ENCODE measurements around the gene R3HDM1. TPM values are rescaled to one million over a fixed set of nuclear protein-coding genes. Genes with fewer than 3 reads are reported as not detected.

Gene R3HDM1
- total RNA-seq, 1 donor from 2014 or later, result 44.7 TPM

DNA sequence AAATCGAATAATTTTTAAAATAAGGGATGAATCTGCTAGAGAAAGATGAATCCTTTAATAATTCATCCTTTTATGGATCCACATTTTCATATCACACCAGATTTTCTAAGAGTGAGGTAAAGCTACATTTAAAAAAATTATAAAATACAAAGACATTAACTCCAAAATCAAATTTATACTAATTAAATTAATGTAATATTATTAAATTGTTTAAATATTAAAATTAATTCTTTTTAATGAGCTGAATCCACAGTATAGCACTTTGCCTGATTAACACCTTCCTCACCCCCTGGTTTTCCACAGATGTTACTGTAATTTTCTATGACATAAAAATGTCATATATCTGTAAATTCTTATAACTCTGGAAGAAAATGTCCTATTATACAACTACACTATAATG, 26.5 kb upstream of the R3HDM1 start:
- H3K27me3 Mint-ChIP-seq (ENCODE audit: low read depth, unreplicated experiment), result no peaks in the 10 kb centered on the region
- Histone ChIP-seq H3K27ac (ENCODE audit: low read depth, low read length) (no peak overlapping the region), H3K36me3 (ENCODE audit: insufficient read depth, low read length) (no peaks in the 10 kb centered on the region), H3K9ac (ENCODE audit: low read length) (no peak overlapping the region), H3K4me3 (ENCODE audit: insufficient read depth, low read depth, low read length) (no peak overlapping the region), H3K79me2 (ENCODE audit: insufficient read depth, low read length) (no peaks in the 10 kb centered on the region), H2AFZ (ENCODE audit: low read depth, low read length) (no peak overlapping the region), H3K4me2 (ENCODE audit: low read length) (no peak overlapping the region), H4K20me1 (ENCODE audit: insufficient read depth, low read length) (no peaks in the 10 kb centered on the region), H3K4me1 (ENCODE audit: insufficient read depth, low read length) (no peaks in the 10 kb centered on the region), H3K27me3 (ENCODE audit: insufficient read depth, low read length) (no peaks in the 10 kb centered on the region), H3K9me3 (ENCODE audit: insufficient read depth, low read depth, low read length) (no peaks in the 10 kb centered on the region)
- FAIRE-seq (no peak), DNase-seq (ENCODE audit: low read depth) (no peak)
- no peaks in the 10 kb centered on the region for H3K9me3 Mint-ChIP-seq (ENCODE audit: unreplicated experiment)
- TF ChIP-seq, protein P1, sequence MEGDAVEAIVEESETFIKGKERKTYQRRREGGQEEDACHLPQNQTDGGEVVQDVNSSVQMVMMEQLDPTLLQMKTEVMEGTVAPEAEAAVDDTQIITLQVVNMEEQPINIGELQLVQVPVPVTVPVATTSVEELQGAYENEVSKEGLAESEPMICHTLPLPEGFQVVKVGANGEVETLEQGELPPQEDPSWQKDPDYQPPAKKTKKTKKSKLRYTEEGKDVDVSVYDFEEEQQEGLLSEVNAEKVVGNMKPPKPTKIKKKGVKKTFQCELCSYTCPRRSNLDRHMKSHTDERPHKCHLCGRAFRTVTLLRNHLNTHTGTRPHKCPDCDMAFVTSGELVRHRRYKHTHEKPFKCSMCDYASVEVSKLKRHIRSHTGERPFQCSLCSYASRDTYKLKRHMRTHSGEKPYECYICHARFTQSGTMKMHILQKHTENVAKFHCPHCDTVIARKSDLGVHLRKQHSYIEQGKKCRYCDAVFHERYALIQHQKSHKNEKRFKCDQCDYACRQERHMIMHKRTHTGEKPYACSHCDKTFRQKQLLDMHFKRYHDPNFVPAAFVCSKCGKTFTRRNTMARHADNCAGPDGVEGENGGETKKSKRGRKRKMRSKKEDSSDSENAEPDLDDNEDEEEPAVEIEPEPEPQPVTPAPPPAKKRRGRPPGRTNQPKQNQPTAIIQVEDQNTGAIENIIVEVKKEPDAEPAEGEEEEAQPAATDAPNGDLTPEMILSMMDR (IDR thresholded peaks at IDR 0.05; ENCODE audit: insufficient read depth, low read depth, low read length), result no peak
- no peak for TF ChIP-seq EZH2 (IDR thresholded peaks at IDR 0.05; ENCODE audit: insufficient read depth, low read length)
- no peak overlapping the region for H3K27ac Mint-ChIP-seq (ENCODE audit: unreplicated experiment)
- no peaks in the 10 kb centered on the region for H3K4me1 Mint-ChIP-seq (ENCODE audit: low read depth, unreplicated experiment)
- peaks cover 6% of the 10 kb centered on the region for H3K36me3 Mint-ChIP-seq (ENCODE audit: low read depth, unreplicated experiment)
- H3K4me3 Mint-ChIP-seq (ENCODE audit: unreplicated experiment), result no peak overlapping the region

DNA sequence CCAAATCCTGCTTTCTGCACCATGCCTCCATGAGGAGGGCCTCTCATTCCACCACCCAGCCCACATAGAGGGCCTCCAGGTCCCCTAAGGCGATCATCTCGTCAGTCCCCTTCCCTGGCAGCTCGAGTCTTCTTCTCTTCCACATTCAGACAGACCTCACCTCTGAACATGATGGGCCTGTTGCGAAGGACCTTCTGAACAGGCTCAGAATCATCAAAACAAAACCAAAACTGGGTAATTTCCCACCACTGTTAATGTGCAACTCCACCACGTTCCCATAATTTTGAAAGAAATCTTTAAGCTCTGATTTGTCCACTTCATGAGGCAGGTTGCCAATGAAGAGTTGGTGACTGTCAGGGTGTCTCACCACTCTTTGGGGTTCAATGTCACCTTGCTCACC, 20.7 kb upstream of the R3HDM1 start:
- no peak overlapping the region for H2AFZ ChIP-seq (ENCODE audit: low read depth, low read length)
- no peaks in the 10 kb centered on the region for H3K27me3 ChIP-seq (ENCODE audit: insufficient read depth, low read length)
- H3K4me1 ChIP-seq (ENCODE audit: insufficient read depth, low read length), result no peaks in the 10 kb centered on the region
- no peak overlapping the region for H3K9ac ChIP-seq (ENCODE audit: low read length)
- H4K20me1 ChIP-seq (ENCODE audit: insufficient read depth, low read length), result no peaks in the 10 kb centered on the region
- H3K27me3 Mint-ChIP-seq (ENCODE audit: low read depth, unreplicated experiment), result no peaks in the 10 kb centered on the region
- H3K4me2 ChIP-seq (ENCODE audit: low read length), result no peak overlapping the region
- no peak for DNase-seq (ENCODE audit: low read depth)
- H3K36me3 Mint-ChIP-seq (ENCODE audit: low read depth, unreplicated experiment), result peaks cover 3% of the 10 kb centered on the region
- H3K9me3 Mint-ChIP-seq (ENCODE audit: unreplicated experiment), result no peaks in the 10 kb centered on the region
- H3K27ac ChIP-seq (ENCODE audit: low read depth, low read length), result no peak overlapping the region
- FAIRE-seq, result no peak
- no peaks in the 10 kb centered on the region for H3K79me2 ChIP-seq (ENCODE audit: insufficient read depth, low read length)
- TF ChIP-seq, protein P1 (IDR thresholded peaks at IDR 0.05; ENCODE audit: insufficient read depth, low read depth, low read length), result no peak
- no peak for TF ChIP-seq EZH2 (IDR thresholded peaks at IDR 0.05; ENCODE audit: insufficient read depth, low read length)
- H3K4me3 ChIP-seq (ENCODE audit: insufficient read depth, low read depth, low read length), result no peak overlapping the region
- no peaks in the 10 kb centered on the region for H3K36me3 ChIP-seq (ENCODE audit: insufficient read depth, low read length)
- H3K4me3 Mint-ChIP-seq (ENCODE audit: unreplicated experiment), result no peak overlapping the region
- no peaks in the 10 kb centered on the region for H3K4me1 Mint-ChIP-seq (ENCODE audit: low read depth, unreplicated experiment)
- no peak overlapping the region for H3K27ac Mint-ChIP-seq (ENCODE audit: unreplicated experiment)
- H3K9me3 ChIP-seq (ENCODE audit: insufficient read depth, low read depth, low read length), result no peaks in the 10 kb centered on the region

DNA sequence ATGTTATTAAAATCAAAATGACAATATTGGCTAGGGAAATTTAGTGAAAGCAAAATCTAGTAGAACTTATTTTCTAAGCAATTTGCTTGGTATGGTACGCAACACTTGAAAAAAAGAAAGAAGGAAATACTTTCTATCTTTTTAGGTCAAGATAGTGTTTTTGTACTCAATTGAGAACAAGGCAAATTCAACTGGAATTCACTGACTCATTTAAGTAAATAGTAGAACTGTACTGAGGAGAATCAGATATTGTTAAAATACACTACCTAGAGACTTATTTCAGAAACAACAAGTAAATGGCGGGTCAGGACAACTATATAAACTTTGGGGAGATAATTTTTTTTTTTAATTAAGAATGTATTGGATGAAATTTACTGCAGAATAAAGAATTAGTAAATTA, 19.2 kb upstream of the R3HDM1 start:
- DNase-seq (ENCODE audit: low read depth) (no peak), FAIRE-seq (no peak)
- H3K9me3 Mint-ChIP-seq (ENCODE audit: unreplicated experiment), result peaks cover under 1% of the 10 kb centered on the region
- H4K20me1 ChIP-seq (ENCODE audit: insufficient read depth, low read length), result no peaks in the 10 kb centered on the region
- H3K36me3 Mint-ChIP-seq (ENCODE audit: low read depth, unreplicated experiment), result peaks cover 3% of the 10 kb centered on the region
- H3K4me3 ChIP-seq (ENCODE audit: insufficient read depth, low read depth, low read length), result no peak overlapping the region
- H3K27me3 ChIP-seq (ENCODE audit: insufficient read depth, low read length), result no peaks in the 10 kb centered on the region
- no peaks in the 10 kb centered on the region for H3K9me3 ChIP-seq (ENCODE audit: insufficient read depth, low read depth, low read length)
- no peak overlapping the region for H3K27ac ChIP-seq (ENCODE audit: low read depth, low read length)
- no peak overlapping the region for H3K4me2 ChIP-seq (ENCODE audit: low read length)
- H3K79me2 ChIP-seq (ENCODE audit: insufficient read depth, low read length), result no peaks in the 10 kb centered on the region
- H3K4me1 Mint-ChIP-seq (ENCODE audit: low read depth, unreplicated experiment), result no peaks in the 10 kb centered on the region
- no peak for TF ChIP-seq EZH2 (IDR thresholded peaks at IDR 0.05; ENCODE audit: insufficient read depth, low read length)
- TF ChIP-seq, protein P1 (IDR thresholded peaks at IDR 0.05; ENCODE audit: insufficient read depth, low read depth, low read length), result no peak
- H3K27ac Mint-ChIP-seq (ENCODE audit: unreplicated experiment), result no peak overlapping the region
- H2AFZ ChIP-seq (ENCODE audit: low read depth, low read length), result no peak overlapping the region
- H3K9ac ChIP-seq (ENCODE audit: low read length), result no peak overlapping the region
- no peak overlapping the region for H3K4me3 Mint-ChIP-seq (ENCODE audit: unreplicated experiment)
- no peaks in the 10 kb centered on the region for H3K27me3 Mint-ChIP-seq (ENCODE audit: low read depth, unreplicated experiment)
- no peaks in the 10 kb centered on the region for H3K36me3 ChIP-seq (ENCODE audit: insufficient read depth, low read length)
- H3K4me1 ChIP-seq (ENCODE audit: insufficient read depth, low read length), result no peaks in the 10 kb centered on the region

Measured in astrocyte (in vitro differentiated cells and primary cell).